IMR-90 (cell line): ENCODE data around the gene METTL5. TPM values are rescaled to one million over a fixed set of nuclear protein-coding genes. Genes with fewer than 3 reads are reported as not detected.

Experiments
- ATAC-seq: fragments of 200-7000 bp; cut with Tn5 transposase; 2 replicates; pipeline ENCODE4 v1.9.1; 2020; ENCODE audit warnings: low read depth, mild to moderate bottlenecking, moderate library complexity
- Bru-seq: library from RNA; stranded (reverse); fragments of 400-500 nt; gene quantifications from one replicate; lab custom pipeline; 2021; lab: Mats Ljungman, UMichigan
- BruChase-seq, 2 experiments: library from RNA; stranded (reverse); fragments of 400-500 nt; gene quantifications; one replicate each; lab custom pipeline; 2021; lab: Mats Ljungman, UMichigan
- BruUV-seq: library from RNA; stranded (reverse); fragments of 400-500 nt; replicated peaks from 2 replicates; lab custom pipeline; 2021; lab: Mats Ljungman, UMichigan
- CTCF ChIA-PET: fragments of 300-600 bp; formaldehyde crosslinking; extraction: SDS; loops from one replicate; lab custom pipeline; 2021; ENCODE audit warnings: antibody characterized with exemption; lab: Yijun Ruan, JAX
- POLR2A ChIA-PET: fragments of 300-600 bp; sonication (Branson Sonifier 250); formaldehyde crosslinking; loops from one replicate; lab custom pipeline; 2022; ENCODE audit warnings: antibody characterized with exemption; ENCODE audit not compliant: unreplicated experiment; lab: Charles Lee
- DNase-seq: peaks from one replicate; pipeline ENCODE4 v3.0.0; 2013
- H2AFZ ChIP-seq: replicated peaks from 2 replicates; pipeline ENCODE3; 2013; ENCODE audit warnings: low read length, mild to moderate bottlenecking; ENCODE audit not compliant: poor library complexity
- H2AK5ac ChIP-seq: 2 replicates; pipeline ENCODE4 v1.6.1; 2013; ENCODE audit warnings: low read depth, low read length, inconsistent platforms
- H2AK9ac ChIP-seq: replicated peaks from 2 replicates; pipeline ENCODE3; 2013; ENCODE audit warnings: mild to moderate bottlenecking, low read depth, low read length, moderate library complexity; ENCODE audit not compliant: poor library complexity
- H2BK120ac ChIP-seq: 2 replicates; pipeline ENCODE4 v1.6.1; 2013; ENCODE audit warnings: low read depth, low read length, inconsistent platforms
- H2BK15ac ChIP-seq: 3 replicates; pipeline ENCODE4 v1.6.1; 2013; ENCODE audit warnings: low read depth, low read length, inconsistent platforms
- H2BK20ac ChIP-seq: 2 replicates; pipeline ENCODE4 v1.6.1; 2013; ENCODE audit warnings: low read depth, mild to moderate bottlenecking, inconsistent platforms, low read length, moderate library complexity
- H2BK5ac ChIP-seq: 2 replicates; pipeline ENCODE4 v1.6.1; 2013; ENCODE audit warnings: mild to moderate bottlenecking, low read depth, low read length, inconsistent platforms; ENCODE audit not compliant: poor library complexity, severe bottlenecking
- H3K14ac ChIP-seq: replicated peaks from 2 replicates; pipeline ENCODE4 v1.6.1; 2013; ENCODE audit warnings: low read depth, low read length, inconsistent platforms
- H3K18ac ChIP-seq: 2 replicates; pipeline ENCODE4 v1.6.1; 2013; ENCODE audit warnings: low read depth, low read length, control low read depth
- H3K23ac ChIP-seq: 2 replicates; pipeline ENCODE4 v1.6.1; 2013; ENCODE audit warnings: low read depth, low read length, inconsistent platforms
- H3K27ac ChIP-seq: 2 replicates; pipeline ENCODE4 v1.5.1; 2013; ENCODE audit warnings: mild to moderate bottlenecking, control low read depth, low read length; ENCODE audit not compliant: insufficient read depth
- H3K27me3 ChIP-seq: 2 replicates; pipeline ENCODE4 v1.6.1; 2013; ENCODE audit warnings: low read length; ENCODE audit not compliant: control insufficient read depth, insufficient read depth
- H3K36me3 ChIP-seq: 2 replicates; pipeline ENCODE4 v1.6.1; 2013; ENCODE audit warnings: low read length, mixed read lengths; ENCODE audit not compliant: control insufficient read depth, insufficient read depth
- H3K4ac ChIP-seq: 2 replicates; pipeline ENCODE4 v1.6.1; 2013; ENCODE audit warnings: low read depth, low read length, inconsistent platforms
- H3K4me1 ChIP-seq: 2 replicates; pipeline ENCODE4 v1.6.1; 2013; ENCODE audit warnings: low read length, mixed read lengths; ENCODE audit not compliant: control insufficient read depth, insufficient read depth
- H3K4me2 ChIP-seq: 2 replicates; pipeline ENCODE4 v1.6.1; 2013; ENCODE audit warnings: low read depth, mild to moderate bottlenecking, control low read depth, low read length, moderate library complexity
- H3K4me3 ChIP-seq: 2 replicates; pipeline ENCODE4 v1.5.1; 2013; ENCODE audit warnings: low read depth, mild to moderate bottlenecking, control low read depth, low read length, moderate library complexity; ENCODE audit not compliant: insufficient read depth
- H3K56ac ChIP-seq: 2 replicates; pipeline ENCODE4 v1.6.1; 2013; ENCODE audit warnings: low read length, inconsistent platforms; ENCODE audit not compliant: insufficient read depth; ENCODE audit errors: extremely low read depth
- H3K79me1 ChIP-seq, 2 experiments: 2 replicates each; pipeline ENCODE4 v1.6.1; 2013; ENCODE audit warnings: low read length in 2 of 2, inconsistent platforms in 1 of 2, low read depth in 1 of 2
- H3K9ac ChIP-seq: 2 replicates; pipeline ENCODE4 v1.6.1; 2013; ENCODE audit warnings: low read depth, low read length, control low read depth
- H3K9me1 ChIP-seq: 2 replicates; pipeline ENCODE4 v1.6.1; 2013; ENCODE audit warnings: low read length, inconsistent platforms; ENCODE audit not compliant: insufficient read depth
- H3K9me3 ChIP-seq: 2 replicates; pipeline ENCODE4 v1.6.1; 2013; ENCODE audit warnings: low read length; ENCODE audit not compliant: control insufficient read depth, insufficient read depth
- H4K20me1 ChIP-seq: 2 replicates; pipeline ENCODE4 v1.6.1; 2013; ENCODE audit warnings: low read length, inconsistent platforms; ENCODE audit not compliant: insufficient read depth
- H4K5ac ChIP-seq: 2 replicates; pipeline ENCODE4 v1.6.1; 2013; ENCODE audit warnings: mild to moderate bottlenecking, low read depth, low read length, control low read depth
- H4K8ac ChIP-seq, 2 experiments: 2 replicates each; pipeline ENCODE4 v1.6.1; 2013; ENCODE audit warnings: low read depth in 2 of 2, low read length in 2 of 2, control low read depth in 1 of 2, inconsistent platforms in 1 of 2
- H4K91ac ChIP-seq: 2 replicates; pipeline ENCODE4 v1.6.1; 2013; ENCODE audit warnings: low read depth, low read length, inconsistent platforms; ENCODE audit not compliant: insufficient read depth
- BHLHE40 ChIP-seq: fragments of 150-350 bp; IDR thresholded peaks from 2 replicates; pipeline ENCODE4 v1.6.1; 2016; ENCODE audit warnings: mild to moderate bottlenecking, low read depth, low read length
- CEBPB ChIP-seq: IDR thresholded peaks from 2 replicates; pipeline ENCODE4 v1.6.1; 2012; ENCODE audit warnings: low read depth, low read length, improper control_type of control experiment
- MAZ ChIP-seq: IDR thresholded peaks from 2 replicates; pipeline ENCODE4 v1.6.1; 2012; ENCODE audit warnings: low read depth, mild to moderate bottlenecking, low read length, improper control_type of control experiment, moderate library complexity, borderline replicate concordance
- NFE2L2 ChIP-seq: fragments of 150-350 bp; IDR thresholded peaks from 2 replicates; pipeline ENCODE4 v1.6.1; 2016; ENCODE audit warnings: low read depth, mild to moderate bottlenecking, low read length
- RAD21 ChIP-seq: IDR thresholded peaks from 2 replicates; pipeline ENCODE4 v1.6.1; 2012; ENCODE audit warnings: low read length, improper control_type of control experiment
- RCOR1 ChIP-seq: IDR thresholded peaks from 2 replicates; pipeline ENCODE4 v1.6.1; 2012; ENCODE audit warnings: mild to moderate bottlenecking, low read length, improper control_type of control experiment; ENCODE audit not compliant: insufficient replicate concordance
- RFX5 ChIP-seq: IDR thresholded peaks from 2 replicates; pipeline ENCODE4 v1.8.0; 2012; ENCODE audit warnings: low read depth, mild to moderate bottlenecking, low read length, moderate library complexity
- SMC3 ChIP-seq: fragments of 150-350 bp; IDR thresholded peaks from 2 replicates; pipeline ENCODE4 v1.6.1; 2016; ENCODE audit warnings: low read depth, mild to moderate bottlenecking, antibody characterized with exemption, low read length, moderate library complexity
- WGBS, 2 experiments: methylation state at CpG; one replicate each; pipeline versions ENCODE4 v1.1.5 to v1.1.7; 2013; ENCODE audit warnings: missing lambda C conversion rate in 2 of 2; ENCODE audit not compliant: insufficient read length in 1 of 2; ENCODE audit errors: extremely low coverage in 2 of 2; 5-methylcytosine and 5-hydroxymethylcytosine counted together
- dilution Hi-C: fragments of 300-500 bp; cut with HindIII; formaldehyde crosslinking; loops from one replicate; pipeline ENCODE4 v1.14.3; 2018; ENCODE audit warnings: low sequenced_read_pairs; ENCODE audit not compliant: unreplicated experiment
- in situ Hi-C: fragments of 300-500 bp; cut with MboI; formaldehyde crosslinking; loops from 3 replicates; pipeline ENCODE4 v1.14.3; 2019; ENCODE audit warnings: low sequenced_read_pairs, inconsistent platforms, mixed read lengths
- intact Hi-C: fragments of 100-400 bp; cut with micrococcal nuclease; formaldehyde crosslinking; loops from 2 replicates; pipeline ENCODE4 v1.10.0; 2022
- long read RNA-seq: library from polyadenylated mRNA; unstranded; transcript quantifications from one replicate; pipeline ENCODE4 v2.0.0, GENCODE V29; 2021; ENCODE audit not compliant: unreplicated experiment
- polyA plus RNA-seq, 3 experiments: library from polyadenylated mRNA; depleted of rRNA; stranded (reverse); fragments of >200 nt; gene quantifications; 2 replicates each; pipeline ENCODE4 v1.2.3, GENCODE V29; 2012; ENCODE audit warnings: low replicate concordance in 1 of 3
- total RNA-seq: library from RNA; depleted of rRNA; stranded (reverse); fragments of >200 nt; gene quantifications from 2 replicates; pipeline ENCODE4 v1.2.3, GENCODE V29; 2012; rRNA removed
- TF ChIP-seq, protein P1 (sequence below): fragments of 150-350 bp; IDR thresholded peaks from 2 replicates; pipeline ENCODE4 v1.6.1; 2016; ENCODE audit warnings: low read depth, mild to moderate bottlenecking, low read length, moderate library complexity, borderline replicate concordance
- TF ChIP-seq, protein P2 (sequence below): conservative IDR thresholded peaks from 2 replicates; pipeline ENCODE4 v1.5.1; 2012; ENCODE audit warnings: mild to moderate bottlenecking, low read depth, low read length, improper control_type of control experiment

Gene METTL5
- total RNA-seq (49.8 and 81.9 TPM in 2 replicates), polyA plus RNA-seq (2012; rRNA removed) (31.7 and 38.3 TPM in 2 replicates), Bru-seq, nascent RNA (percentile 59 among the genes with signal in this experiment), BruChase-seq, experiment 1, labeled RNA remaining after a 6-hour chase (percentile 62 among the genes with signal in this experiment), BruChase-seq, experiment 2, labeled RNA remaining after a 2-hour chase (percentile 56 among the genes with signal in this experiment)
- polyA plus RNA-seq (2012; cell fraction: cytosol; rRNA removed) = 11.0 and 14.4 TPM in 2 replicates
- 2.6 and 9.9 TPM in 2 replicates for polyA plus RNA-seq (2012; cell fraction: nucleus; rRNA removed; ENCODE audit: low replicate concordance)
- long read RNA-seq, transcript METTL5-206 (8 exons, 880 nt) = minor isoform, 10 of 37 reads
- long read RNA-seq, transcript METTL5-203 (8 exons, 800 nt) = major isoform, 16 of 37 reads
- long read RNA-seq, transcript METTL5-201 (7 exons, 1,010 nt) = minor isoform, 5 of 37 reads
- long read RNA-seq, partial matches to known transcripts = 3 of 37 reads
- long read RNA-seq, other reads (novel, unspliced or antisense) = 3 of 37 reads

DNA sequence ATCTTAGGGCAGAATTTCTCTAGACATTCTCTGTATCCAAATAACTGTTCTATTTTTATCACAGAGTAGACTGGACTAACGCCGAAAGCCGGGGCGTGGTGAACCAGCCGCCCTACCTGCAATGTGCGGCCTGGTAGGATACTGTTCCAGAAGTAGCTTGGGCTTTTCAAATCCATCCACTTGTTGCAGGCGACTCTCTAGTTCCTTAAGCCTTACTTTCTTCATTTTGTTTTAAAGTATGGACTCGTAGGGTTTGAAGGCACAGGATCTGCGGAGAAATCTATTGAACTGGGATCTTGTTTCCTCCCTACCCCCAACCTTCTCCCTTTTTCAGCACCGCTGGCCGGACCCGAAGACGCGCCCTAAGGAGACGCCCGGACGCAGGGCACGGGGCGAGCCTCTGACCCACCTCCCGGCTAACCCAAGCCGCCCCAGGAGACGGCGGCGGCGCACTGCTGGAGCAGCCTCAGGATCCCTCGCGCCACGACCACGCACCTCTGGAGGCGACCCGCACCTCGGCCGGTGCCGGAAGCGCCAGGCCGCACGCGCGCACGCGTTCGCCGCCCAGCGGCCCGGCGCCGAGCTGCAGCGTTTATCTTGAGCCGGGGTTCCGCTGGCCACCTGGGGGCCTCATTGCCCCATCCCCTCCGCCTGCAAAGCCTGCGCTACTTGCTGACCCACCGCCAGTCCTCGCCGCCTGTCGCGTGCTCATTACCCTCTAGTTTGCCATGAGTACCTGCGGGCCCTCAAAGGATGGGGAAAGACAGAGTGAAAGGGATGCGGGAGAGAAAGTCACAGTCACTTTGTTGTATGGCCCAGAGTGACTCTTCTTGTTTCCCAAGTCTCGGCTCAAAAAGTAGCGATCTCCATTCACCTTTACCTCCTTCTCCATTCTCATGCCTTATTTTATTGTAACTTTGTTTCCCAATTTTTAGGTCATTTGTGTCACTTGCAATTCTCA, at the start of gene METTL5:
Gene METTL5, minus strand, starts transcription at position 533 of the 961 bp plus-strand sequence. Its CDS starts 308 bp downstream, at position 225.
- peak within 1 kb of the TSS; percentile 53 for H3K14ac ChIP-seq
- BruUV-seq = no TSS peak
- H2BK5ac ChIP-seq = peak within 1 kb of the TSS; percentile 78
- peak within 1 kb of the TSS; percentile 66 to 73 for H4K8ac ChIP-seq
- peak within 1 kb of the TSS; percentile 96 for H3K23ac ChIP-seq
- H2BK20ac ChIP-seq = 0 out of 2 replicates have a peak within 1 kb of the TSS, but pooled peaks have one; percentile 8
- peaks cover 4% of the 10 kb centered on the region for H3K4me1 ChIP-seq
- H3K9me1 ChIP-seq = 0 out of 2 replicates have a peak, but pooled peaks cover 3% of the 10 kb centered on the region
- dilution Hi-C loops (no loop called here), in situ Hi-C loops (loop anchor here (25.0 kb wide), 1 partner anchor 1113 kb away; the partner anchor contains the start of gene GORASP2), intact Hi-C loops (loop anchor here (1.0 to 5.0 kb wide), 3 partner anchors 53 to 372 kb away; no protein-coding TSS in a partner anchor)
- H3K36me3 ChIP-seq = peaks cover 2% of the 10 kb centered on the region; the same call in 1 of the 2 replicates
- H4K91ac ChIP-seq = peak within 1 kb of the TSS; percentile 46
- H3K18ac ChIP-seq = peak within 1 kb of the TSS; percentile 26
- H2AFZ ChIP-seq = peak within 1 kb of the TSS; percentile 99
- peak within 1 kb of the TSS; percentile 22; the same call in 1 of the 2 replicates for H2AK5ac ChIP-seq
- H3K27me3 ChIP-seq = no peaks in the 10 kb centered on the region
- peak within 1 kb of the TSS; percentile 93 for H4K5ac ChIP-seq
- peaks cover 24 to 52% of the 10 kb centered on the region in 2 experiments for H3K79me1 ChIP-seq
- peak within 1 kb of the TSS; percentile 75; the same call in 1 of the 2 replicates for H3K56ac ChIP-seq
- peaks cover 17% of the 10 kb centered on the region for H4K20me1 ChIP-seq
- ATAC-seq (peak; percentile 64), DNase-seq (peak; percentile 70)
- H3K4ac ChIP-seq = peak within 1 kb of the TSS; percentile 74
- peak within 1 kb of the TSS; percentile 12; the same call in 1 of the 3 replicates for H2BK15ac ChIP-seq
- peak within 1 kb of the TSS; percentile 75 for H2BK120ac ChIP-seq
- H3K27ac ChIP-seq = peak within 1 kb of the TSS; percentile 88
- H3K4me2 ChIP-seq = peak within 1 kb of the TSS; percentile 93
- POLR2A ChIA-PET = no interaction called here
- H3K4me3 ChIP-seq = peak within 1 kb of the TSS; percentile 72
- H3K9ac ChIP-seq = peak within 1 kb of the TSS; percentile 79
- CTCF ChIA-PET = interaction anchor here (1.0 to 1.4 kb wide), 5 partner anchors 9 to 104 kb away, joined by 3 to 5 read pairs (median 4); no protein-coding TSS in a partner anchor
- WGBS, 2 experiments = 0% methylated on average over 19 of the region's 61 CpGs; no CpG with 5 or more reads in 1 of the 2 experiments
- no peaks in the 10 kb centered on the region for H3K9me3 ChIP-seq
- H2AK9ac ChIP-seq = peak within 1 kb of the TSS; percentile 59
- TF ChIP-seq CEBPB = peak; percentile 60
- no peak for TF ChIP-seq RCOR1
- no peak for TF ChIP-seq NFE2L2
- TF ChIP-seq, protein P1, sequence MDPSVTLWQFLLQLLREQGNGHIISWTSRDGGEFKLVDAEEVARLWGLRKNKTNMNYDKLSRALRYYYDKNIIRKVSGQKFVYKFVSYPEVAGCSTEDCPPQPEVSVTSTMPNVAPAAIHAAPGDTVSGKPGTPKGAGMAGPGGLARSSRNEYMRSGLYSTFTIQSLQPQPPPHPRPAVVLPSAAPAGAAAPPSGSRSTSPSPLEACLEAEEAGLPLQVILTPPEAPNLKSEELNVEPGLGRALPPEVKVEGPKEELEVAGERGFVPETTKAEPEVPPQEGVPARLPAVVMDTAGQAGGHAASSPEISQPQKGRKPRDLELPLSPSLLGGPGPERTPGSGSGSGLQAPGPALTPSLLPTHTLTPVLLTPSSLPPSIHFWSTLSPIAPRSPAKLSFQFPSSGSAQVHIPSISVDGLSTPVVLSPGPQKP = no peak
- peak; percentile 49; the same call in 1 of the 2 replicates for TF ChIP-seq MAZ
- TF ChIP-seq RAD21 = peak; percentile 62
- TF ChIP-seq, protein P2, sequence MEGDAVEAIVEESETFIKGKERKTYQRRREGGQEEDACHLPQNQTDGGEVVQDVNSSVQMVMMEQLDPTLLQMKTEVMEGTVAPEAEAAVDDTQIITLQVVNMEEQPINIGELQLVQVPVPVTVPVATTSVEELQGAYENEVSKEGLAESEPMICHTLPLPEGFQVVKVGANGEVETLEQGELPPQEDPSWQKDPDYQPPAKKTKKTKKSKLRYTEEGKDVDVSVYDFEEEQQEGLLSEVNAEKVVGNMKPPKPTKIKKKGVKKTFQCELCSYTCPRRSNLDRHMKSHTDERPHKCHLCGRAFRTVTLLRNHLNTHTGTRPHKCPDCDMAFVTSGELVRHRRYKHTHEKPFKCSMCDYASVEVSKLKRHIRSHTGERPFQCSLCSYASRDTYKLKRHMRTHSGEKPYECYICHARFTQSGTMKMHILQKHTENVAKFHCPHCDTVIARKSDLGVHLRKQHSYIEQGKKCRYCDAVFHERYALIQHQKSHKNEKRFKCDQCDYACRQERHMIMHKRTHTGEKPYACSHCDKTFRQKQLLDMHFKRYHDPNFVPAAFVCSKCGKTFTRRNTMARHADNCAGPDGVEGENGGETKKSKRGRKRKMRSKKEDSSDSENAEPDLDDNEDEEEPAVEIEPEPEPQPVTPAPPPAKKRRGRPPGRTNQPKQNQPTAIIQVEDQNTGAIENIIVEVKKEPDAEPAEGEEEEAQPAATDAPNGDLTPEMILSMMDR = peak; percentile 99
- TF ChIP-seq RFX5 = no peak
- TF ChIP-seq SMC3 = peak; percentile 54
- TF ChIP-seq BHLHE40 = peak; percentile 62; the same call in 1 of the 2 replicates
